ENCODE results near the gene RARA.

RARA gene

DNA sequence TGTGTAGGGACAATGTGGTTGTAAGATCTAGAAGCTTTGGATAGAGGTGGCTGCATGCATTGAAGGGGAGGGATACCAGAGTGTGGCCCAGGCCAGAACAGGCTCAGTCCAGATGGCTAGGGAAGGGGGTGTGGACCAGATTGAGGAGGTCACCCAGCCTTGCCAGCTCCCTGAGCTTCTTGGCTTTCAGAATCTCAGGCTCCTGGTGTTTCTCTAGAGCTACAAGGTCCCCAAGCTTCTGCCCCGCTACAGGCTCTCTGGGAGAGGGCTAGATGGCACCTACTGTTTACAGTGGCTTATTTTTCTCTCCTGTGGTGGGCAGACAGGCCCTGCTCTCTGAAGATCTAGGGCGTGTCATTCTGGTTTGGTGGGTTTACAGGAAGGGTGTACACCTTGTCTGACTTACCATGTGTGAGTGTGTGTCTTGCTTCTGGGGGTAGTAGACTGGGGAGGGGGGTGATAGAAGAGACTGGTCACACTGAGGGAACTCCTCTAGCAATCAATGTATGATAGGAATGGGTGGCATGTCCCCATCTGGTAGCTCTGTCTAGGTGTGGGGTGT is 1.1 kb downstream of the RARA start:
- no peaks in the 10 kb centered on the region for H3K9me3 ChIP-seq (ENCODE audit: control insufficient read depth, insufficient read depth, low read depth, low read length)
- no peak overlapping the region for H3K27ac ChIP-seq (ENCODE audit: low read depth, low read length)
- no peaks in the 10 kb centered on the region for H3K27me3 ChIP-seq (ENCODE audit: control insufficient read depth, insufficient read depth, low read length)
- H3K36me3 ChIP-seq (ENCODE audit: control insufficient read depth, insufficient read depth, low read length): no peaks in the 10 kb centered on the region
- peak overlapping the region; percentile 73 for H3K9ac ChIP-seq (ENCODE audit: low read length)
- peak overlapping the region; percentile 92 for H3K4me3 ChIP-seq (ENCODE audit: low read depth, low read length)
- peaks cover 47% of the 10 kb centered on the region for H3K4me1 ChIP-seq (ENCODE audit: control insufficient read depth, insufficient read depth, low read length)

- peaks cover 2% of the 10 kb centered on the region for H3K27me3 ChIP-seq (ENCODE audit: control insufficient read depth, insufficient read depth, low read length)
- H3K9ac ChIP-seq (ENCODE audit: low read length): no peak overlapping the region
- H3K9me3 ChIP-seq (ENCODE audit: control insufficient read depth, insufficient read depth, low read depth, low read length): no peaks in the 10 kb centered on the region
- no peaks in the 10 kb centered on the region for H3K36me3 ChIP-seq (ENCODE audit: control insufficient read depth, insufficient read depth, low read length)
- peaks cover 52% of the 10 kb centered on the region for H3K4me1 ChIP-seq (ENCODE audit: control insufficient read depth, insufficient read depth, low read length)
- H3K27ac ChIP-seq (ENCODE audit: low read depth, low read length): no peak overlapping the region
- H3K4me3 ChIP-seq (ENCODE audit: low read depth, low read length): no peak overlapping the region
Measured at GRCh38 chr17:40310882-40311391, 2.0 kb downstream of the RARA start.

DNA sequence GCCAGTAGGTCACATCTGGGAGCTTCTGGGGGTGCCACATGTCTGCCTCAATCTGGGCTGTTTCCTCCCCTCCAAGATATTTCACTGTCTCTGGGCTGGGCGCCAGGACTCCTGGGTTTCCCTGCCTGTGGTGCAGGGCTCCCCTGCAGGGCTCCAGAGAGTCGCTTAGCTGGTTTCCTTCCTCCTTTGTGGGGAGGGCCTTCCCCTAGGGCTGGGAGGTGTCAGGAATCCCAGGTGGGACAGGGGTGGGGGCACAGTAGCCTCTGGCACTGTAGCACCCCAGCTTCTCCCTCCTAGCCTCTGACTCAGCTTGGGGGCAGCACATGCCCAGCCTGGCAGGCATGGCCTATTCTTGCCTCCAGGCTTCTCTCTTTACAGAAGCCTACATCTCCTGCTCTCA is 2.6 kb downstream of the RARA start:
- H3K4me3 ChIP-seq (ENCODE audit: low read depth, low read length): no peak overlapping the region
- H3K4me1 ChIP-seq (ENCODE audit: control insufficient read depth, insufficient read depth, low read length): peaks cover 51% of the 10 kb centered on the region
- H3K27ac ChIP-seq (ENCODE audit: low read depth, low read length): no peak overlapping the region
- no peaks in the 10 kb centered on the region for H3K9me3 ChIP-seq (ENCODE audit: control insufficient read depth, insufficient read depth, low read depth, low read length)
- H3K9ac ChIP-seq (ENCODE audit: low read length): no peak overlapping the region
- H3K36me3 ChIP-seq (ENCODE audit: control insufficient read depth, insufficient read depth, low read length): no peaks in the 10 kb centered on the region
- H3K27me3 ChIP-seq (ENCODE audit: control insufficient read depth, insufficient read depth, low read length): peaks cover 8% of the 10 kb centered on the region

- Histone ChIP-seq H3K27ac (ENCODE audit: low read depth, low read length) (no peak overlapping the region), H3K9ac (ENCODE audit: low read length) (no peak overlapping the region), H3K27me3 (ENCODE audit: control insufficient read depth, insufficient read depth, low read length) (peaks cover 14% of the 10 kb centered on the region), H3K4me1 (ENCODE audit: control insufficient read depth, insufficient read depth, low read length) (peaks cover 49% of the 10 kb centered on the region), H3K9me3 (ENCODE audit: control insufficient read depth, insufficient read depth, low read depth, low read length) (no peaks in the 10 kb centered on the region), H3K36me3 (ENCODE audit: control insufficient read depth, insufficient read depth, low read length) (no peaks in the 10 kb centered on the region), H3K4me3 (ENCODE audit: low read depth, low read length) (no peak overlapping the region)
Measured at GRCh38 chr17:40312131-40312731, 3.3 kb downstream of the RARA start.

DNA sequence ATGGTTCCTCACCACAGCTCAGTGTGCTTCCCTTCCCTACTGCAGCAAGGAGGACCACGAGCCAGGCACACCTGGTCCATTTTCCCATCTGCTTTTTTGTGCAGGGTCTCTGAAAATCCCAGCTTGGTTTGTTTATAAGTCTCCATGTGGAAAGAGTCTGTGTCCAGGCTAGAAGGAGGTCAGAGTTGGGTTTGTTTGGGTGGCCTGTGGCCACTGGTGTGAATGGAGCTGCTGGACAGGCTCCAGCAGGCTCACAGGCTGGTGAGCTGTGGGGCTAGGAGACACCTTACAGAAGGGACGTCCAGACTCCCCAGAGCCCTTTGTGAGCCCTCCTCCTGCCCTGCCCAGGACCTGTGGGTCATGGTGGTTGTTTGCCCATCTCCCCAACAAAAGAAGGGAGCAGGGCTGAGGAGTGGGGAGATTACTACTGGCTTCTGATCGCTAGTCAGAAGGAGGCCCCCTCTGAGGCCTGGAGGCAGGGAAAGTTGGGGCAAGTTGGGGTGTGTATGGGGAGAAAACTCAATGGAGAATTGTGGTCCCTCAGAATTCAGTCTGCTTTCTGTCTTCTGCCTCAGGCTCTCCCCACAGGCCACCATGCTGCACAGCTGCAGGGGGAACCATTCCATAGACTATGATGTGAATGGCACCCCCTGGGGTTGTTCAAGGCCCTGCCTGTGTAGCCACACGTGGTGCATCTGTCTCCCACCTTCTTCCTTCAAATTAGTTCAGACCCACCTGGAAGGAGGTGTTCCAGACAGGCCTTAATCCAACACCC is 4.1 kb downstream of the RARA start:
- Histone ChIP-seq H3K27me3 (ENCODE audit: control insufficient read depth, insufficient read depth, low read length) (peaks cover 14% of the 10 kb centered on the region), H3K9ac (ENCODE audit: low read length) (no peak overlapping the region), H3K36me3 (ENCODE audit: control insufficient read depth, insufficient read depth, low read length) (no peaks in the 10 kb centered on the region), H3K9me3 (ENCODE audit: control insufficient read depth, insufficient read depth, low read depth, low read length) (no peaks in the 10 kb centered on the region), H3K4me1 (ENCODE audit: control insufficient read depth, insufficient read depth, low read length) (peaks cover 45% of the 10 kb centered on the region), H3K27ac (ENCODE audit: low read depth, low read length) (no peak overlapping the region), H3K4me3 (ENCODE audit: low read depth, low read length) (no peak overlapping the region)

GRCh38 chr17:40313668-40314583 is 4.9 kb downstream of the RARA start:
- Histone ChIP-seq H3K36me3 (ENCODE audit: control insufficient read depth, insufficient read depth, low read length) (no peaks in the 10 kb centered on the region), H3K9me3 (ENCODE audit: control insufficient read depth, insufficient read depth, low read depth, low read length) (no peaks in the 10 kb centered on the region), H3K4me3 (ENCODE audit: low read depth, low read length) (no peak overlapping the region), H3K27me3 (ENCODE audit: control insufficient read depth, insufficient read depth, low read length) (peaks cover 21% of the 10 kb centered on the region), H3K4me1 (ENCODE audit: control insufficient read depth, insufficient read depth, low read length) (peaks cover 39% of the 10 kb centered on the region), H3K27ac (ENCODE audit: low read depth, low read length) (no peak overlapping the region), H3K9ac (ENCODE audit: low read length) (no peak overlapping the region)

DNA sequence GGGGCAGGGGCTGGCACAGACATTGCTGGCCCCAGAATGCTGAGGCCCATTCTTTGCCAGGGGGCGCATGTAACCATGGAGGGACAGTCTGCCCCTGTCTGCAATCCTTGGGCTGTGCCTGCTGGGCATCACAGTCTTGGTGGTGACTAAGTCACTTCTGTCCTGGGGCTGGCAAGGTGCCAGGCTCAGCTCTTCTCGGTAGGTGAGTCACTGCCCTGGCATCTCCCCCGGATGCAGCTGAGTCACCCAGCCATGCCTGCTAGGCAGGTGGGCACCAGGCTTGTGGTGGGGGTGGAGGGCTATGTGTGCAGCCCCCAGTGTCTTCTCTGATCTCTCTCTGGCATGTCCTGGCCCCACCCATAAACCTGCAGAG is 5.6 kb downstream of the RARA start:
- H3K27me3 ChIP-seq (ENCODE audit: control insufficient read depth, insufficient read depth, low read length): peaks cover 25% of the 10 kb centered on the region
- H3K4me1 ChIP-seq (ENCODE audit: control insufficient read depth, insufficient read depth, low read length): peaks cover 38% of the 10 kb centered on the region

DNA sequence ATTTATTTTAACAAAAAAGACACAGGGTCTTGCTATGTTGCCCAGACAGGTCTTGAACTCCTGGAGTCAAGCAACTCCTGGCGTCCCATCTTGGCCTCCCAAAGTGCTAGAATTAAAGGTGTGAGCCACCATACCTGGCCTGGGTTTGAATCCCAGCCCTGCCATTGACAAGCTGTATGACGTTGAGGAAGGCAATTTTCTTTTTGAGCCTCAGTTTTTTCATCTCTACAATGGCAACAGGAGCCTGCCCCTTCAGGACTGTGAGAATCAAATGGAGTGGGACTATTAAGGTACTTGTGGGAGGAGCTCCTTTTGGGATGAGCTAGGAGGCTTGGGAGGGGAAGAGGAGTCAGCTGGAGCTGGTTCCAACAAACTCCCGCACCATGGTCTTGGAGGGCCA is 6.2 kb downstream of the RARA start:
- H3K4me1 ChIP-seq (ENCODE audit: control insufficient read depth, insufficient read depth, low read length): peaks cover 32% of the 10 kb centered on the region
- H3K9me3 ChIP-seq (ENCODE audit: control insufficient read depth, insufficient read depth, low read depth, low read length): no peaks in the 10 kb centered on the region
- no peak overlapping the region for H3K27ac ChIP-seq (ENCODE audit: low read depth, low read length)
- H3K9ac ChIP-seq (ENCODE audit: low read length): no peak overlapping the region
- peaks cover 25% of the 10 kb centered on the region for H3K27me3 ChIP-seq (ENCODE audit: control insufficient read depth, insufficient read depth, low read length)
- no peak overlapping the region for H3K4me3 ChIP-seq (ENCODE audit: low read depth, low read length)
- H3K36me3 ChIP-seq (ENCODE audit: control insufficient read depth, insufficient read depth, low read length): no peaks in the 10 kb centered on the region

More for the DNA sequence above, 5.6 kb downstream of the RARA start:
- Histone ChIP-seq H3K4me3 (ENCODE audit: low read depth, low read length) (no peak overlapping the region), H3K9me3 (ENCODE audit: control insufficient read depth, insufficient read depth, low read depth, low read length) (no peaks in the 10 kb centered on the region), H3K9ac (ENCODE audit: low read length) (no peak overlapping the region), H3K27ac (ENCODE audit: low read depth, low read length) (no peak overlapping the region), H3K36me3 (ENCODE audit: control insufficient read depth, insufficient read depth, low read length) (no peaks in the 10 kb centered on the region)

- Histone ChIP-seq H3K9ac (ENCODE audit: low read length) (no peak overlapping the region), H3K9me3 (ENCODE audit: control insufficient read depth, insufficient read depth, low read depth, low read length) (no peaks in the 10 kb centered on the region), H3K4me3 (ENCODE audit: low read depth, low read length) (peak overlapping the region; percentile 61), H3K36me3 (ENCODE audit: control insufficient read depth, insufficient read depth, low read length) (no peaks in the 10 kb centered on the region), H3K4me1 (ENCODE audit: control insufficient read depth, insufficient read depth, low read length) (peaks cover 34% of the 10 kb centered on the region), H3K27ac (ENCODE audit: low read depth, low read length) (no peak overlapping the region), H3K27me3 (ENCODE audit: control insufficient read depth, insufficient read depth, low read length) (peaks cover 25% of the 10 kb centered on the region)
Measured at GRCh38 chr17:40315678-40316570, 6.9 kb downstream of the RARA start.
